HepG2 (cell line): ENCODE results near the gene BCL2L11. TPM values are rescaled to one million over a fixed set of nuclear protein-coding genes. Genes with fewer than 3 reads are reported as not detected.

Source experiments
- ATF1 ChIP-seq: IDR thresholded peaks from 2 replicates; pipeline ENCODE4 v1.6.1; 2016; ENCODE audit warnings: mild to moderate bottlenecking, control low read depth
- CREB3 ChIP-seq: sonication (generic); formaldehyde crosslinking; IDR thresholded peaks from 2 replicates; pipeline ENCODE4 v1.5.0; 2020; ENCODE audit warnings: missing genetic modification reagents
- MZF1 ChIP-seq: sonication (generic); formaldehyde crosslinking; IDR thresholded peaks from 2 replicates; pipeline ENCODE4 v1.8.1; 2023; ENCODE audit warnings: mild to moderate bottlenecking, missing genetic modification reagents, borderline replicate concordance
- SRSF4 ChIP-seq: fragments of 200-400 bp; formaldehyde crosslinking; IDR thresholded peaks from one replicate; pipeline ENCODE4 v1.6.1; 2018; ENCODE audit warnings: mild to moderate bottlenecking, low read depth, low read length, moderate library complexity; ENCODE audit not compliant: poor library complexity, severe bottlenecking
- ZBTB4 ChIP-seq: sonication (generic); formaldehyde crosslinking; IDR thresholded peaks from 2 replicates; pipeline ENCODE4 v1.4.0; 2020; ENCODE audit warnings: missing genetic modification reagents, mild to moderate bottlenecking, borderline replicate concordance
- ZNF260 ChIP-seq: sonication (generic); formaldehyde crosslinking; IDR thresholded peaks from 2 replicates; pipeline ENCODE4 v1.4.0; 2020; ENCODE audit warnings: missing genetic modification reagents, low read depth, mild to moderate bottlenecking, borderline replicate concordance
- ZNF691 ChIP-seq: sonication (generic); formaldehyde crosslinking; IDR thresholded peaks from 2 replicates; pipeline ENCODE4 v1.4.0; 2020; ENCODE audit warnings: missing genetic modification reagents, low read depth, mild to moderate bottlenecking, borderline replicate concordance
- polyA plus RNA-seq, 8 experiments: library from polyadenylated mRNA; depleted of rRNA in 3 of 8; stranded (reverse) in 7 of 8; unstranded in 1 of 8; fragments of >200 nt; fragmentation: Illumina TruSeq in 4 of 8; extraction: Trizol in 4 of 8; gene quantifications; 2 replicates each; pipeline versions ENCODE4 v1.2.1 to v1.2.3, GENCODE V29; 2011 to 2016; ENCODE audit warnings: low read depth in 4 of 8, missing spikeins in 1 of 8, mixed read lengths in 1 of 8; ENCODE audit not compliant: insufficient read depth in 1 of 8
- total RNA-seq, 5 experiments: library from RNA; depleted of rRNA; stranded (reverse); fragments of >200 nt; fragmentation: Illumina TruSeq; extraction: Trizol; gene quantifications; 2 replicates each; pipeline ENCODE4 v1.2.3, GENCODE V29; 2016; ENCODE audit warnings: low read depth in 1 of 5

BCL2L11 gene
- total and polyA plus RNA-seq, 2 of the 13 experiments (the other 11 are each of a cell fraction or from before 2014, with no cell fraction given): 6.1 to 9.7 TPM

GRCh38 chr2:111138839-111139238 is 18.1 kb downstream of the BCL2L11 start (continued):
- TF ChIP-seq ZNF691 (CRISPR knock-in tag): no peak
- no peak for TF ChIP-seq MZF1 (CRISPR knock-in tag)
- no peak for TF ChIP-seq SRSF4
- no peak for TF ChIP-seq ZBTB4 (CRISPR knock-in tag)
- no peak for TF ChIP-seq CREB3 (CRISPR knock-in tag)
- no peak for TF ChIP-seq ZNF260 (CRISPR knock-in tag)
- no peak for TF ChIP-seq ATF1 (CRISPR knock-in tag)
